NT2/D1 (cell line): ENCODE measurements around the gene HHEX.

Experiments used
- DNase-seq: peaks from one replicate; pipeline ENCODE4 v3.0.0-alpha.2; 2011; ENCODE audit warnings: low read depth, low spot score
- H3K27me3 ChIP-seq: 2 replicates; pipeline ENCODE4 v1.6.0; 2011; ENCODE audit warnings: mild to moderate bottlenecking; ENCODE audit not compliant: insufficient read length, insufficient read depth
- H3K36me3 ChIP-seq: 2 replicates; pipeline ENCODE4 v1.6.1; 2011; ENCODE audit warnings: mild to moderate bottlenecking, low read length, mixed read lengths; ENCODE audit not compliant: insufficient read depth, insufficient read length
- H3K4me1 ChIP-seq: 2 replicates; pipeline ENCODE4 v1.5.1; 2011; ENCODE audit not compliant: insufficient read depth, insufficient read length
- H3K4me3 ChIP-seq: 2 replicates; pipeline ENCODE4 v1.5.1; 2011; ENCODE audit warnings: low read depth; ENCODE audit not compliant: insufficient read length
- H3K9ac ChIP-seq: 2 replicates; pipeline ENCODE4 v1.6.0; 2011; ENCODE audit warnings: low read depth; ENCODE audit not compliant: insufficient read length
- H3K9me3 ChIP-seq: 2 replicates; pipeline ENCODE4 v1.5.1; 2011; ENCODE audit warnings: mild to moderate bottlenecking, low read length; ENCODE audit not compliant: insufficient read depth
- SUZ12 ChIP-seq: IDR thresholded peaks from 2 replicates; pipeline ENCODE4 v1.6.1; 2011; ENCODE audit not compliant: insufficient read length, insufficient read depth; ENCODE audit errors: extremely low read depth
- YY1 ChIP-seq: IDR thresholded peaks from 2 replicates; pipeline ENCODE4 v1.6.1; 2011; ENCODE audit not compliant: insufficient read length, insufficient read depth
- ZNF274 ChIP-seq: IDR thresholded peaks from 2 replicates; pipeline ENCODE4 v1.6.1; 2011; ENCODE audit warnings: mild to moderate bottlenecking, low read depth, low read length

Gene HHEX

GRCh38 chr10:92688573-92688926 lies 1.2 kb upstream of the HHEX start:
- Histone ChIP-seq H3K27me3 (peaks cover 65% of the 10 kb centered on the region), H3K36me3 (no peaks in the 10 kb centered on the region), H3K9ac (no peak overlapping the region), H3K4me1 (peaks cover 5% of the 10 kb centered on the region), H3K4me3 (no peak overlapping the region), H3K9me3 (no peaks in the 10 kb centered on the region)
- TF ChIP-seq ZNF274: no peak
- TF ChIP-seq SUZ12: no peak
- TF ChIP-seq YY1: no peak
- no peak for DNase-seq

GRCh38 chr10:92688927-92689662 lies 660 bp upstream of the HHEX start:
- peaks cover 71% of the 10 kb centered on the region for H3K27me3 ChIP-seq
- H3K9ac ChIP-seq: peak overlapping the region; percentile 42

GRCh38 chr10:92690211-92690914 lies 608 bp downstream of the HHEX start:
- DNase-seq: no peak
- Histone ChIP-seq H3K4me3 (peak overlapping the region; percentile 26), H3K36me3 (no peaks in the 10 kb centered on the region), H3K27me3 (peaks cover 83% of the 10 kb centered on the region), H3K4me1 (peaks cover 5% of the 10 kb centered on the region), H3K9ac (no peak overlapping the region), H3K9me3 (no peaks in the 10 kb centered on the region)
- no peak for TF ChIP-seq SUZ12
- no peak for TF ChIP-seq ZNF274
- TF ChIP-seq YY1: no peak

More at GRCh38 chr10:92688927-92689662, 660 bp upstream of the HHEX start:
- Histone ChIP-seq H3K9me3 (no peaks in the 10 kb centered on the region), H3K4me3 (peak overlapping the region; percentile 37), H3K36me3 (no peaks in the 10 kb centered on the region), H3K4me1 (peaks cover 5% of the 10 kb centered on the region)
- TF ChIP-seq ZNF274: no peak
- no peak for TF ChIP-seq YY1
- no peak for TF ChIP-seq SUZ12
- DNase-seq: no peak

GRCh38 chr10:92690915-92691590 lies 1.3 kb downstream of the HHEX start:
- no peak for TF ChIP-seq YY1
- TF ChIP-seq ZNF274: no peak
- TF ChIP-seq SUZ12: no peak
- H3K36me3 ChIP-seq: no peaks in the 10 kb centered on the region
- no peak for DNase-seq
- no peaks in the 10 kb centered on the region for H3K9me3 ChIP-seq
- peak overlapping the region; percentile 10 for H3K4me3 ChIP-seq
- H3K9ac ChIP-seq: no peak overlapping the region
- peaks cover 90% of the 10 kb centered on the region for H3K27me3 ChIP-seq
- H3K4me1 ChIP-seq: peaks cover 5% of the 10 kb centered on the region

- Histone ChIP-seq H3K4me3 (peak overlapping the region; percentile 16), H3K4me1 (peaks cover 5% of the 10 kb centered on the region), H3K36me3 (no peaks in the 10 kb centered on the region), H3K9ac (peak overlapping the region; percentile 42), H3K9me3 (no peaks in the 10 kb centered on the region), H3K27me3 (peaks cover 95% of the 10 kb centered on the region)
- TF ChIP-seq SUZ12: no peak
- no peak for TF ChIP-seq YY1
- no peak for TF ChIP-seq ZNF274
- DNase-seq: no peak
Observed at GRCh38 chr10:92691591-92692079, 1.9 kb downstream of the HHEX start.

- Histone ChIP-seq H3K27me3 (peaks cover 96% of the 10 kb centered on the region), H3K4me3 (peak overlapping the region; percentile 16), H3K36me3 (no peaks in the 10 kb centered on the region), H3K4me1 (peaks cover 5% of the 10 kb centered on the region), H3K9me3 (no peaks in the 10 kb centered on the region), H3K9ac (no peak overlapping the region)
- no peak for DNase-seq
- TF ChIP-seq SUZ12 (peak; percentile 91), ZNF274 (no peak), YY1 (no peak)
Observed at GRCh38 chr10:92692080-92692671, 2.4 kb downstream of the HHEX start.

GRCh38 chr10:92692697-92693533 lies 3.2 kb downstream of the HHEX start:
- no peak for DNase-seq
- no peak overlapping the region for H3K9ac ChIP-seq
- no peaks in the 10 kb centered on the region for H3K9me3 ChIP-seq
- H3K36me3 ChIP-seq: no peaks in the 10 kb centered on the region
- TF ChIP-seq ZNF274 (no peak), SUZ12 (no peak), YY1 (no peak)
- peaks cover 5% of the 10 kb centered on the region for H3K4me1 ChIP-seq
- no peak overlapping the region for H3K4me3 ChIP-seq
- peaks cover 98% of the 10 kb centered on the region for H3K27me3 ChIP-seq
